Transverse colon (tissue), 4 donors: ENCODE measurements around the gene KCNQ1OT1.

ENCODE experiments used
- CTCF ChIP-seq, 5 experiments: fragments of 200-600 bp in 3 of 5; fragments of 450-650 bp in 2 of 5; sonication (generic) in 3 of 5; IDR thresholded peaks; 1 replicate in 2 of 5; 2 replicates in 3 of 5; pipeline ENCODE4 v1.5.1; 2016 to 2017; ENCODE audit warnings: antibody characterized with exemption in 5 of 5, inconsistent platforms in 3 of 5, mild to moderate bottlenecking in 2 of 5, moderate library complexity in 1 of 5
- POLR2AphosphoS5 ChIP-seq, 3 donors: sonication (generic); formaldehyde crosslinking; IDR thresholded peaks; one replicate each; pipeline ENCODE4 v1.6.1; 2016; ENCODE audit warnings: antibody characterized with exemption in 3 of 3

DNA sequence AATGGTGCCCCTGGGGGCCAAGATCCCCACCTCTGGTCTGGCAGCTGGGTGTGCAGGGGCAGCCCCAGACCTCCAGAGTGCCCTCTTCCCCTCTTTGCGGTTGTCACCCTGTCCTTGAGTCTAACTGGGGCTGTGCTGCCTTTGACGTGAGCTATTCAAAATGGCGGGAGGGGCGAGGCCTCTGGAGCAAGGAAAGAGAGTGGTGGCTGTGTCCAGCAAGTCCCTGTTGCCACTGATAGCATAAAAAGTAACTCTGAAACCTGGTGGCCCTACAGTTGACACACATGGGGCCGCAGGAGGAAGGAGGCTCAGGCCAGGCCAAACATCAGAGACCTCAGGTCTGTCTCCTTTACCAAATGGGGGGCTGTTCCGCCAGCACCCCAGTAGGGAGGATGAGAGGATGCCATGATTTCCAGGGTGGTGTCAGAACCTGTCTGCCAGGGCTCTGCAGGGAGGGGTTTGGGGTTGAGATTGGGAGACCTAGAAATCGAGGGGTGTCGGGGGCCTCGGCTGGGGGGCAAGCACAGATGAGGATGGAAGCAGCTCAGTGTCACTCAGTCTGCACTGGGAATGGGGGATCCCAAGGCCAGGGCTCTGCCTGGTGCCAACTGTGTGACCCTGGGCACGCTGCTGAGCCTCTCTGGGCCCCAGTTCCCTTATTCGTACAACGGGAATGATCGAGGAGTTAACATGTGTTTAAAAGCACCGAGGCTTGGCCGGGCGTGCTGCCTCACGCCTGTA, 49.2 kb upstream of the KCNQ1OT1 start:
- TF ChIP-seq CTCF (IDR thresholded peaks at IDR 0.05), result no peak
- TF ChIP-seq POLR2AphosphoS5 (IDR thresholded peaks at IDR 0.05), result no peak
